ENCODE data around the gene TXNDC12.

TXNDC12 gene

GRCh38 chr1:52060822-52061221 is 5.8 kb upstream of the TXNDC12 start:
- no peak for TF ChIP-seq CTCF (IDR thresholded peaks at IDR 0.05)
- no peaks in the 10 kb centered on the region for H3K27me3 ChIP-seq (ENCODE audit: control insufficient read depth, insufficient read depth, low read length)
- no peak overlapping the region for H3K9ac ChIP-seq
- no peak overlapping the region for H2AFZ ChIP-seq
- no peak overlapping the region for H3K4me3 ChIP-seq (ENCODE audit: low read depth, low read length)
- H3K36me3 ChIP-seq (ENCODE audit: control insufficient read depth, insufficient read depth, low read length): no peaks in the 10 kb centered on the region
- H3K9me3 ChIP-seq (ENCODE audit: control insufficient read depth, low read length): no peaks in the 10 kb centered on the region
- H3K4me2 ChIP-seq (ENCODE audit: low read length): no peak overlapping the region
- H3K27ac ChIP-seq: no peak overlapping the region
- H3K4me1 ChIP-seq: peaks cover 3% of the 10 kb centered on the region
- peaks cover 26% of the 10 kb centered on the region for H3K79me2 ChIP-seq

GRCh38 chr1:52059888-52060287 is 4.9 kb upstream of the TXNDC12 start:
- no peaks in the 10 kb centered on the region for H3K27me3 ChIP-seq (ENCODE audit: control insufficient read depth, insufficient read depth, low read length)
- peaks cover 27% of the 10 kb centered on the region for H3K79me2 ChIP-seq
- no peak overlapping the region for H2AFZ ChIP-seq
- no peak overlapping the region for H3K9ac ChIP-seq
- no peak overlapping the region for H3K4me2 ChIP-seq (ENCODE audit: low read length)
- no peak overlapping the region for H3K27ac ChIP-seq
- no peaks in the 10 kb centered on the region for H3K36me3 ChIP-seq (ENCODE audit: control insufficient read depth, insufficient read depth, low read length)
- no peak overlapping the region for H3K4me3 ChIP-seq (ENCODE audit: low read depth, low read length)
- H3K9me3 ChIP-seq (ENCODE audit: control insufficient read depth, low read length): no peaks in the 10 kb centered on the region
- no peak for TF ChIP-seq CTCF (IDR thresholded peaks at IDR 0.05)
- peaks cover 3% of the 10 kb centered on the region for H3K4me1 ChIP-seq

- peak overlapping the region; percentile 15 for H3K4me3 ChIP-seq (ENCODE audit: low read depth, low read length)
- H3K27me3 ChIP-seq (ENCODE audit: control insufficient read depth, insufficient read depth, low read length): no peaks in the 10 kb centered on the region
- peak overlapping the region; percentile 27 for H3K27ac ChIP-seq
- no peak overlapping the region for H2AFZ ChIP-seq
- H3K9me3 ChIP-seq (ENCODE audit: control insufficient read depth, low read length): no peaks in the 10 kb centered on the region
- peaks cover 27% of the 10 kb centered on the region for H3K79me2 ChIP-seq
- TF ChIP-seq CTCF (IDR thresholded peaks at IDR 0.05): no peak
- H3K36me3 ChIP-seq (ENCODE audit: control insufficient read depth, insufficient read depth, low read length): no peaks in the 10 kb centered on the region
- peak overlapping the region; percentile 17 for H3K4me2 ChIP-seq (ENCODE audit: low read length)
- peaks cover 3% of the 10 kb centered on the region for H3K4me1 ChIP-seq
- H3K9ac ChIP-seq: no peak overlapping the region
These were observed 4.3 kb upstream of the TXNDC12 start for GRCh38 chr1:52059321-52059720.

GRCh38 chr1:52057876-52058415 is 3.0 kb upstream of the TXNDC12 start:
- Histone ChIP-seq H3K79me2 (peaks cover 21% of the 10 kb centered on the region), H3K9me3 (ENCODE audit: control insufficient read depth, low read length) (no peaks in the 10 kb centered on the region), H3K4me3 (ENCODE audit: low read depth, low read length) (peak overlapping the region; percentile 92), H3K27ac (no peak overlapping the region), H3K36me3 (ENCODE audit: control insufficient read depth, insufficient read depth, low read length) (no peaks in the 10 kb centered on the region), H3K27me3 (ENCODE audit: control insufficient read depth, insufficient read depth, low read length) (no peaks in the 10 kb centered on the region), H3K4me1 (peaks cover 3% of the 10 kb centered on the region), H2AFZ (no peak overlapping the region), H3K4me2 (ENCODE audit: low read length) (peak overlapping the region; percentile 85), H3K9ac (no peak overlapping the region)
- no peak for TF ChIP-seq CTCF (IDR thresholded peaks at IDR 0.05)

- no peak for TF ChIP-seq CTCF (IDR thresholded peaks at IDR 0.05)
- Histone ChIP-seq H3K4me2 (ENCODE audit: low read length) (peak overlapping the region; percentile 85), H3K9ac (no peak overlapping the region), H3K9me3 (ENCODE audit: control insufficient read depth, low read length) (no peaks in the 10 kb centered on the region), H3K4me1 (peaks cover 3% of the 10 kb centered on the region), H3K36me3 (ENCODE audit: control insufficient read depth, insufficient read depth, low read length) (no peaks in the 10 kb centered on the region), H2AFZ (no peak overlapping the region), H3K4me3 (ENCODE audit: low read depth, low read length) (peak overlapping the region; percentile 92), H3K79me2 (peaks cover 16% of the 10 kb centered on the region), H3K27me3 (ENCODE audit: control insufficient read depth, insufficient read depth, low read length) (no peaks in the 10 kb centered on the region), H3K27ac (peak overlapping the region; percentile 86)
These were observed 2.3 kb upstream of the TXNDC12 start for GRCh38 chr1:52057255-52057654.
